GM12891 (cell line): ENCODE measurements around the gene GP1BB.

Source experiments
- POLR2A ChIP-seq: IDR thresholded peaks from 2 replicates; pipeline ENCODE4 v1.6.1; 2011; ENCODE audit warnings: low read depth, low read length, control low read depth
- TAF1 ChIP-seq: IDR thresholded peaks from 2 replicates; pipeline ENCODE4 v1.6.1; 2011; ENCODE audit warnings: low read depth, low read length, control low read depth

GRCh38 chr22:19719050-19719482 is 4.3 kb upstream of the GP1BB start:
- no peak for TF ChIP-seq POLR2A
- TF ChIP-seq TAF1 = no peak
